A549 (cell line): Measurements from ENCODE around the gene HOXB3. TPM values are rescaled to one million over a fixed set of nuclear protein-coding genes. Genes with fewer than 3 reads are reported as not detected.

Experiments
- ATAC-seq, 2 experiments: fragments of 200-7000 bp in 1 of 2; fragments of >200 bp in 1 of 2; cut with Nextera tagmentation in 1 of 2; cut with Tn5 transposase in 1 of 2; 3 replicates each; pipeline versions ENCODE4 v1.8.0 to v1.9.1; 2018 to 2020; ENCODE audit warnings: mild to moderate bottlenecking in 1 of 2, moderate library complexity in 1 of 2
- CTCF ChIA-PET: fragments of 300-600 bp; sonication (Branson Sonifier 250); formaldehyde crosslinking; extraction: SDS; loops from one replicate; lab custom pipeline; 2021; ENCODE audit warnings: antibody characterized with exemption, inconsistent platforms; lab: Yijun Ruan, JAX
- POLR2A ChIA-PET: fragments of 350-600 bp; formaldehyde crosslinking; extraction: SDS; loops from one replicate; lab custom pipeline; 2021; ENCODE audit warnings: antibody characterized with exemption, inconsistent platforms; lab: Yijun Ruan, JAX
- DNase-seq, 2 experiments: peaks; one replicate each; pipeline versions ENCODE4 v3.0.0 to v3.0.0-alpha.2; 2011 to 2016; ENCODE audit warnings: low read depth in 1 of 2, low spot score in 1 of 2
- FAIRE-seq: peaks from 2 replicates; lab custom pipeline; 2011; peaks lifted over from hg19 to GRCh38; lab: Jason Lieb, UNC
- H3K27ac ChIP-seq, 2 experiments: fragments of >200 bp; sonication (Bioruptor Twin); formaldehyde crosslinking; 3 replicates each; pipeline ENCODE4 v1.5.1; 2016 to 2017
- H3K4me1 ChIP-seq: fragments of >200 bp; sonication (Bioruptor Twin); formaldehyde crosslinking; 3 replicates; pipeline ENCODE4 v1.6.1; 2016
- H3K4me2 ChIP-seq: fragments of >200 bp; sonication (Bioruptor Twin); formaldehyde crosslinking; 3 replicates; pipeline ENCODE4 v1.6.1; 2016
- H3K4me3 ChIP-seq: fragments of >200 bp; sonication (Bioruptor Twin); formaldehyde crosslinking; 3 replicates; pipeline ENCODE4 v1.5.1; 2016
- H3K9me3 ChIP-seq: fragments of >200 bp; sonication (Bioruptor Twin); formaldehyde crosslinking; 3 replicates; pipeline ENCODE4 v1.6.1; 2016
- ATOH8 ChIP-seq: fragments of 250-450 bp; sonication (Bioruptor Pico); IDR thresholded peaks from 2 replicates; pipeline ENCODE4 v1.5.0; 2020; ENCODE audit warnings: low read depth, mild to moderate bottlenecking, moderate library complexity
- BCL3 ChIP-seq: fragments of >200 bp; sonication (Bioruptor Twin); formaldehyde crosslinking; IDR thresholded peaks from 3 replicates; pipeline ENCODE4 v1.6.1; 2016
- CBX2 ChIP-seq: fragments of 200-600 bp; sonication (generic); IDR thresholded peaks from 2 replicates; pipeline ENCODE4 v1.6.1; 2016; ENCODE audit warnings: low read depth, mild to moderate bottlenecking, borderline replicate concordance
- CHD2 ChIP-seq: fragments of 150-350 bp; IDR thresholded peaks from 2 replicates; pipeline ENCODE4 v1.6.1; 2014; ENCODE audit warnings: low read length; ENCODE audit not compliant: partially characterized antibody
- CTCF ChIP-seq: fragments of >200 bp; sonication (Bioruptor Twin); formaldehyde crosslinking; IDR thresholded peaks from 3 replicates; pipeline ENCODE4 v1.5.1; 2016
- E2F6 ChIP-seq: IDR thresholded peaks from 2 replicates; pipeline ENCODE4 v1.6.1; 2012; ENCODE audit warnings: low read depth, borderline replicate concordance
- ELK1 ChIP-seq: fragments of 150-350 bp; IDR thresholded peaks from 2 replicates; pipeline ENCODE4 v1.6.1; 2014; ENCODE audit warnings: low read depth, mild to moderate bottlenecking, low read length
- ESRRA ChIP-seq: fragments of 150-350 bp; IDR thresholded peaks from 2 replicates; pipeline ENCODE4 v1.6.1; 2014; ENCODE audit warnings: mild to moderate bottlenecking, low read length, borderline replicate concordance
- FOXS1 ChIP-seq: fragments of 250-450 bp; sonication (Bioruptor Pico); IDR thresholded peaks from 2 replicates; pipeline ENCODE4 v1.5.0; 2020; ENCODE audit warnings: mild to moderate bottlenecking, moderate library complexity
- GATA3 ChIP-seq: IDR thresholded peaks from 2 replicates; pipeline ENCODE4 v1.6.1; 2012; ENCODE audit warnings: borderline replicate concordance
- JUN ChIP-seq, 2 experiments: fragments of >200 bp; sonication (Bioruptor Twin); formaldehyde crosslinking; IDR thresholded peaks; 2 replicates in 1 of 2; 3 replicates in 1 of 2; pipeline ENCODE4 v1.6.1; 2016 to 2017
- MAX ChIP-seq: IDR thresholded peaks from 2 replicates; pipeline ENCODE4 v1.6.1; 2012
- MYC ChIP-seq: IDR thresholded peaks from 2 replicates; pipeline ENCODE4 v1.6.1; 2012; ENCODE audit warnings: mild to moderate bottlenecking, inconsistent platforms, low read length, improper control_type of control experiment, borderline replicate concordance
- NFE2L2 ChIP-seq: fragments of 150-350 bp; conservative IDR thresholded peaks from 2 replicates; pipeline ENCODE4 v1.6.1; 2014; ENCODE audit warnings: low read length
- NR3C1 ChIP-seq: fragments of >200 bp; sonication (Bioruptor Twin); formaldehyde crosslinking; IDR thresholded peaks from 3 replicates; pipeline ENCODE4 v1.6.1; 2017
- PBX3 ChIP-seq: IDR thresholded peaks from 2 replicates; pipeline ENCODE4 v1.6.1; 2012
- PHF8 ChIP-seq: fragments of 200-600 bp; sonication (generic); IDR thresholded peaks from 2 replicates; pipeline ENCODE4 v1.6.1; 2016; ENCODE audit warnings: low read depth, mild to moderate bottlenecking, antibody characterized with exemption, moderate library complexity, borderline replicate concordance
- POLR2A ChIP-seq: IDR thresholded peaks from 2 replicates; pipeline ENCODE4 v1.6.1; 2012; ENCODE audit warnings: mild to moderate bottlenecking, low read length
- RAD21 ChIP-seq, 2 experiments: fragments of >200 bp in 1 of 2; sonication (Bioruptor Twin) in 1 of 2; formaldehyde crosslinking in 1 of 2; IDR thresholded peaks in 1 of 2; conservative IDR thresholded peaks in 1 of 2; 2 replicates in 1 of 2; 3 replicates in 1 of 2; pipeline ENCODE4 v1.6.1; 2012 to 2018; ENCODE audit warnings: inconsistent platforms in 1 of 2
- RARB ChIP-seq: fragments of 250-450 bp; sonication (Bioruptor Pico); IDR thresholded peaks from 2 replicates; pipeline ENCODE4 v1.8.0; 2021; ENCODE audit warnings: mild to moderate bottlenecking, moderate library complexity
- WGBS: methylation state at CpG from one replicate; pipeline ENCODE4 v1.1.6; 2017; ENCODE audit errors: missing lambda C conversion rate; 5-methylcytosine and 5-hydroxymethylcytosine counted together
- polyA plus RNA-seq, 4 experiments: library from polyadenylated mRNA; depleted of rRNA in 3 of 4; stranded (reverse); fragments of >200 nt; fragmentation: RNase III in 1 of 4; extraction: RNeasy Plus Mini Kit Qiagen cat#74134 plus additional on column Dnase treatment in 1 of 4; gene quantifications; 2 replicates in 3 of 4; 3 replicates in 1 of 4; pipeline ENCODE4 v1.2.3, GENCODE V29; 2011 to 2017

The HOXB3 gene
- polyA plus RNA-seq, 2 of the 4 experiments (the other 2 are of a cell fraction), result 8.6 to 17.0 TPM

- ATAC-seq (peak; percentile 53 to 68), DNase-seq (peak; percentile 79 to 84), FAIRE-seq (no peak)
- ChIA-PET CTCF (interaction anchor here (0.7 to 3.0 kb wide), 26 partner anchors 8 to 587 kb away, joined by 3 to 17 read pairs (median 4); partner anchors contain the start of gene HOXB9), POLR2A (interaction anchor here (0.6 to 2.9 kb wide), 8 partner anchors 13 to 565 kb away, joined by 3 to 30 read pairs (median 4); partner anchors contain the start of genes HOXB9 and NFE2L1)
- Histone ChIP-seq H3K4me1 (peaks cover 13% of the 10 kb centered on the region), H3K9me3 (no peaks in the 10 kb centered on the region), H3K27ac (peak overlapping the region; percentile 93 to 99), H3K4me2 (peak overlapping the region; percentile 98), H3K4me3 (peak overlapping the region; percentile 74)
- 1% methylated on average over 47 of the region's 67 CpGs for WGBS
- TF ChIP-seq JUN (IDR thresholded peaks at IDR 0.05), result peak in 1 of 2 experiments; percentile 29; a peak in 1 of 5 replicates
- peak; percentile 50; the same call in 1 of the 2 replicates for TF ChIP-seq MAX
- TF ChIP-seq BCL3, result 0 out of 3 replicates have a peak, but pooled peaks have one; percentile 52
- no peak; the same call in 2 of the 3 replicates for TF ChIP-seq CTCF
- TF ChIP-seq POLR2A, result peak; percentile 31; the same call in 1 of the 2 replicates
- TF ChIP-seq NR3C1, result no peak
- TF ChIP-seq PHF8, result 0 out of 2 replicates have a peak, but pooled peaks have one; percentile 23
These were observed 23.0 kb upstream of the HOXB3 start for GRCh38 chr17:48612854-48613691.

- peak overlapping the region; percentile 98 for H3K4me2 ChIP-seq
- H3K4me3 ChIP-seq, result peak overlapping the region; percentile 74
- no peaks in the 10 kb centered on the region for H3K9me3 ChIP-seq
- TF ChIP-seq CHD2, result no peak
- TF ChIP-seq ESRRA, result no peak
- no peak for TF ChIP-seq ELK1
- POLR2A ChIA-PET, result interaction anchor here (0.6 to 2.9 kb wide), 6 partner anchors 13 to 564 kb away, joined by 3 to 30 read pairs (median 4); partner anchors contain the start of genes HOXB9 and NFE2L1
- peak overlapping the region; percentile 93 to 99 for H3K27ac ChIP-seq
- H3K4me1 ChIP-seq, result peaks cover 13% of the 10 kb centered on the region
- CTCF ChIA-PET, result interaction anchor here (0.8 to 3.0 kb wide), 25 partner anchors 9 to 586 kb away, joined by 3 to 17 read pairs (median 4); partner anchors contain the start of gene HOXB9
- WGBS, result 1% methylated on average over 15 of the region's 15 CpGs
- DNase-seq, result peak in 1 of 2 experiments; percentile 59
- FAIRE-seq, result no peak
- ATAC-seq, result 0 out of 6 replicates have a peak, but pooled peaks of 1 of the 2 experiments have one; percentile 1
These were observed 22.4 kb upstream of the HOXB3 start for GRCh38 chr17:48612456-48612853.

- peaks cover 13% of the 10 kb centered on the region for H3K4me1 ChIP-seq
- 2% methylated on average over 30 of the region's 36 CpGs for WGBS
These were observed 21.8 kb upstream of the HOXB3 start for GRCh38 chr17:48611681-48612455.

More at GRCh38 chr17:48611681-48612455, 21.8 kb upstream of the HOXB3 start:
- Histone ChIP-seq H3K4me3 (peak overlapping the region; percentile 74), H3K9me3 (no peaks in the 10 kb centered on the region), H3K4me2 (peak overlapping the region; percentile 98), H3K27ac (peak overlapping the region; percentile 93 to 99)
- ATAC-seq (peak; percentile 32 to 53; a peak in 5 of 6 replicates), FAIRE-seq (no peak), DNase-seq (peak; percentile 70 to 71)
- POLR2A ChIA-PET, result no interaction called here
- peak; percentile 49 for TF ChIP-seq GATA3
- no peak for TF ChIP-seq CHD2
- TF ChIP-seq E2F6, result peak; percentile 25; the same call in 1 of the 2 replicates
- peak; percentile 71 for TF ChIP-seq MAX
- no peak for TF ChIP-seq MYC
- TF ChIP-seq NFE2L2, result no peak
- TF ChIP-seq FOXS1 (CRISPR knock-in tag), result no peak
- TF ChIP-seq RAD21 (conservative IDR thresholded peaks at IDR 0.05 in 1 of 2, IDR thresholded peaks at IDR 0.05 in 1 of 2), result no peak
- TF ChIP-seq RARB, result no peak
- peak; percentile 72 for TF ChIP-seq POLR2A
- TF ChIP-seq CBX2, result no peak
- TF ChIP-seq ATOH8 (CRISPR knock-in tag), result no peak
- TF ChIP-seq PBX3, result peak; percentile 59; the same call in 1 of the 2 replicates
- CTCF ChIA-PET, result interaction anchor here (1.2 to 3.0 kb wide), 5 partner anchors 11 to 586 kb away, joined by 4 to 17 read pairs (median 6); partner anchors contain the start of gene HOXB9
